NOMO-1 treated with DMSO at 0.1 percent for 48 hours (cell line): ENCODE results near the gene C4orf17.

ENCODE experiments used
- DNase-seq: peaks from one replicate; lab custom pipeline; 2025; ENCODE audit not compliant: unreplicated experiment; lab: John Stamatoyannopoulos, UW

C4orf17 gene

GRCh38 chr4:99536848-99537247, 26.0 kb downstream of the C4orf17 start:
- no peak for DNase-seq

- DNase-seq = no peak
Observed at GRCh38 chr4:99537674-99538073, 26.9 kb downstream of the C4orf17 start.

DNA sequence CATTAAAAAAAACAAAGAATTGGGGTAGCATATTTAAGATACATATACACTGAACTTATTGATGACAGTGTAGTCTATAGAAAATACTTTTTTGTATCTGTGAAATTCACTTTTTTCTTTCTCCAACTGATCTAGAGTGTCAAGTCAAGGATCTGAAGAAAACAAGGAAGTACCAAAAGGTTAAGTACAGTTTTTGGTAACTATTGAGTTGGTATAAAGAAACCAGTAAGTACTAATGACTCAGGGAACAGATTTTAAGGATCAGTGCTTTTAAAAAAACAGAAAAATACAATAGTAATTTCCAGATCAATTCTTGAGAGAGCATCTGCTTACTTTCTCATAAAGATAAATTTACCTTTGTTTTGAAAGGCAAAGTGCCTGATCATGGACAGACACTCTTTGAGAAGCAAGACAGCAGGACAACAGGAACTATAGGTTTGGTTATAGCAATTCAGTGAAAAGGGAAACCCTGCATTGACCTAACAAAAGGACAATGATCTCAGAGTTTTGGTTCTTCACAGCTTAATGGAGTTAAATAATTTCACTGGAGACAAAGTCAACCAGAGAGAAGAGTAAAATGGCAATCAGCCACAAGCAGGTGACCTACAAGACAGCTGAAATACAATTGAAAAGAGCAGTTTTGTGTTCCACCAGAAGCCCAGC, 29.6 kb downstream of the C4orf17 start:
- DNase-seq = no peak

GRCh38 chr4:99552872-99553271, 42.1 kb downstream of the C4orf17 start:
- DNase-seq = no peak

DNA sequence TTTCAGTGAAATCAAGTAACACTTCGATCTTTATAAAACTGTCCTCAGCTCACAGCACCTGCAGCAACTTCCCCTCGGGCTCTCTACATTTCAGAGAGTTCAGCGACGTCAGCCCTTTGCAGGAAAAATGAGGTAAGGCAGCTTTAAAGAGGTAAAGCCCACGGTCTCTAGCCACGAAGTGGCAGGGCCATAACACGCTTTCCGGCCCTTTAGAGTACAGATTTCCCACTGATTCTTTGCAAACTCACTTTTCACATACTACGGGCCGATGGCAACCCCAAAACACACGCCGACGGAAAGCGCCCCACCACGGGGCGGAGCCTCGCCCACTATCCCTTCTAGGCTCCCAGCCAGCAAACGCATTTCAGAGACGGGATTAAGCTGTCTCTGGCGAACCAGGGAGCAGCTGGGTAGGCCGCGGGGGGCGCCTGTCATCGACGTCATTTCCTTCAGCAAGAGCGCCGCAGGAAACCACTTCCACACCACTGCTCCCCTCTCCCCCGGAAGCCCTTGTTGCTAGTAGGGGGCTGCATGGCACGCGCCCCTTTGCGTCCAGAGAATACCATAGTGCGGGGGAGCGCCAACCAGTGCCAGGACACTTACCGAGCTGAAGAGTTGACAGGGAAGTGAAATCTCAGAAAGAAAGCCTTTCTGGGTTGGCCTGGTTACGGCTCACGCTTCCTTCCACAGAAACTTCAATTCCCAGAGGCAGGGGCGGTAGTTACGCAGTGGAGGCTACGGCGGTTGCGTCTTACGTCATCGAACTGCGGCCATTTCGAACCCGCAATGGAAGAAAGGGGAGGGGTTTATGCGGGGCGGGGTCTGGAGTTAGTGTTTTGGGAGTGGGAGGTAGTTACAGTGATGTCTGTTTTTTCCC, 52.7 kb downstream of the C4orf17 start, which contains the start of gene TRMT10A:
TRMT10A (minus strand) TSS at position 730 of the 877 bp plus-strand sequence. CDS start 4,701 bp downstream, outside the sequence.
- peak; percentile 97 for DNase-seq

DNA sequence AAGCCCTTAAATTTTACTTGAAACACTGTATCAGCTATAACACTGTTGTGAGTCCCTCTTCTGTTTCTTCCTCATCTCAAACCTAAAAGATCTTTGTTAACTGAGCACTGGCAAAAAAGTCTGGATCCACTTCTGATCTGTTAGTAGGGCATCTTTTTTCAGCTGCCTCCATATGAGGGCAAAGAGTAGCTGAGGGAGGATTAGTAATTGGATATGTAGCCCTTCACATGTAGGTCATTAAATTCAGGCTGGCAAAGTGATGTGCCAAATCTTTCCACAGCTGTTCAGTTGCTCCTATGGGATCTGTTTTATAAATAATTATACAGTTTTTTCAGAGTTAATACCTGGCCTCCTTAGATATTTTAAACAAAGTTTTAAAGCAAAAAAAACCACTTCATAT, 54.1 kb downstream of the C4orf17 start:
- no peak for DNase-seq

- DNase-seq = no peak
Observed at GRCh38 chr4:99571883-99572282, 61.1 kb downstream of the C4orf17 start.

- DNase-seq = no peak
Observed at GRCh38 chr4:99572527-99573240, 61.9 kb downstream of the C4orf17 start.

GRCh38 chr4:99573735-99574368, 63.0 kb downstream of the C4orf17 start:
- no peak for DNase-seq

DNA sequence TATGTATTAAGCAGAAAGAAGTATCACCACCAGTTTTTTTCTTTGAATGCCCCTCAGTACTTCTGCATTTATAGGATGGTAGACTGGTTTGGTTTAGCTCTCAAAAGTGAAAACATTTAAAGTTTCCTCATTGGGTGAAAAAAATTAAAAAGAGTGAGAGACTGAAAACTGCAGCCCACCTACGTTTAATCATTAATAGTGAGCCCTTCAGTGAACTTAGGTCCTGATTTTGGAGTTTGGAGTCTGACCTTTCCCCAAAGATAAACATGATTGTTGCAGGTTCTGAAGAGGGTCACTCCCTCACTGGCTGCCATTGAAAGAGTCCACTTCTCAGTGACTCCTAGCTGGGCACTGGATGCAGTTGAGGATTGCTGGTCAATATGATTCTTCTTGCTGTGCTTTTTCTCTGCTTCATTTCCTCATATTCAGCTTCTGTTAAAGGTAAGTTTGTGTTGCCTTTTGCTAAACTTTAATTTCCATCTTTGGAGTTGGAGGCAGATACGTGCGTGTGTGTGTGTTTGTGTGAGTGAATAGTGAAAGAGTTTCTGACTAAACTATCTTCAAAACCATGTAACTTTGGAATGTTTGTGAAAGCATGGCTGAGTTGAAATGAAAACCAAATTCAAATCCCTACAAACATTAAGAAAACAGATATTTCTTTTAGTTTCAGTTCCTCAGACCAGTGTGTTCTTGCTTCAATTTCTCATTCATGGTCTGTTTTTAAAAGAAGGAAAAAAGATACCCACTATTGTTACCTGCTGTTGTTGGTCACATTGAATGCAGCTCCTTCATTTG, 63.9 kb downstream of the C4orf17 start, which contains the start of gene MTTP:
MTTP (plus strand) TSS at position 295 of the 795 bp plus-strand sequence; CDS start at position 381, 86 bp downstream.
- peak; percentile 48 for DNase-seq

DNA sequence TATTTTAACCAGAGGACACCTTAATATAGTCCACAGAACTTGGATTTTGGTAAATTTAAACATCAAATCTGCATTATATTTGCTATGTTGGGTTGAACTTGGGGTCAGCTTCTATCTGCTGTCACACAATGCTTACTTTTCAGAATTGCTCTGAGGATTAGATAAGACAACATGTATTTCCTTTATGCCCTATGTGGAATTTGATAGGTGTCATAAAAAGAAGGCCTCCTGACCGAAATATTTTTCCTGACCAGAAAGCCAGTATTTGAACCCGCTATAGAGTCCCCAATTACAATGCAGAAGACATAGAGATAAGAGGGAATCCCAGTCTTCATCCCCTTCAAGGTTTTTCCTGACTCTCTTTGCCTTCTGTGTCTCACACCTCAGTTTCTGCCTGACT, 67.9 kb downstream of the C4orf17 start:
- no peak for DNase-seq

DNA sequence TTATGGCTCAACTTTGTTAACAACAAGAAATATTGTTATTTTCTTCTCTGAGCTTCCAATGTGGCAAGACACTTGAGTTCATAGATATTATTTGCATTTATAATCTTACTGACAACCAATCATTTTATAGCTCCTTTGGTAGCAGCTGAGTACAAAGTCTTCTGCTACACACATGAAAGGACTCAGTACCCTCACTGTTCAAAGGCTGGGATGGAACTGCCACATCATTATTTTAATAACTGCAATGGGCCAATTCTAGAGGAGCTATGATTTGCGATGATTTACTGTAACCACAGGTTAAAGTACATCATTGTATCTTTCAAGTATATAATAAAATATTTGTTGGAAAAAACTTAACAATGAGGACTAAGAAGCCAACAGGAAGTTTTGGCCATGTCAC, 74.7 kb downstream of the C4orf17 start:
- no peak for DNase-seq

DNA sequence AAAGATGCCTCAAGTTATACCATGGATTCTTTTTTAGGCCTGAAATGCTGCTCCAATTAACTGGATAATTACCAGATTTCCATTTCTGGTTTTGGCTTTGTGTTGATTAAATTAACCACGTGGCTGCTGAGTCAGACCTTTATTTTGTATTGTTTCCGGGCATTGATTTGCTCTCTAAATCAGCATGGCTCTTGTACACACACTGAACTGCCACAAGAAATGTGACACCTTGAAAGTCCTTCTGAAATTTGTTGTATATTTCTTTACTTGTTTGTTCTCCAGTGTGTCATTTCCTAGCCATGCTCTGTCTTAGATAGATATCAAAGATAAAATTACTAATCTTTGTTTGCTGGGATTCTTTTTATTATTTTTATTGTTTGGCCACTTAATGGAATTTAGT, 75.5 kb downstream of the C4orf17 start:
- DNase-seq = no peak

DNA sequence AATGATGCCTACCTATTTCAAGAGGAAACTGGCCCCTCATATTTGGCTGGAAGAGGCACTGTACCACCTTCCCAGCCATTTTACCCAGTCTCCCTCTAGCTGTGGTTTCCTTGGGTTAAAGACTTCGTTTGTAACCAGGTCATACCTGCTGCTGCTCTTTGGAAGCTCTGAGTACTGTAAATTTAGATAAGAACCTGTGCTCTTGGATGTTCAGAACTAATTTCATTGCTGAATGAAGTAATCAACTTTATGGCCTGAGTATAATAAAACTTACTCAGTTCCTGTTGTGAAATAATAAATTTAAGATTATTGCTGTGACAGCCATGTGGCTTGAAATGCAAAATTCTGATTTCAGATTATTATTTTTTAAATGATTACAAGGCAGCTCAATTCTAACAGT, 76.0 kb downstream of the C4orf17 start:
- DNase-seq = no peak

GRCh38 chr4:99587309-99587708, 76.5 kb downstream of the C4orf17 start:
- DNase-seq = no peak

GRCh38 chr4:99587803-99588202, 77.0 kb downstream of the C4orf17 start:
- no peak for DNase-seq

DNA sequence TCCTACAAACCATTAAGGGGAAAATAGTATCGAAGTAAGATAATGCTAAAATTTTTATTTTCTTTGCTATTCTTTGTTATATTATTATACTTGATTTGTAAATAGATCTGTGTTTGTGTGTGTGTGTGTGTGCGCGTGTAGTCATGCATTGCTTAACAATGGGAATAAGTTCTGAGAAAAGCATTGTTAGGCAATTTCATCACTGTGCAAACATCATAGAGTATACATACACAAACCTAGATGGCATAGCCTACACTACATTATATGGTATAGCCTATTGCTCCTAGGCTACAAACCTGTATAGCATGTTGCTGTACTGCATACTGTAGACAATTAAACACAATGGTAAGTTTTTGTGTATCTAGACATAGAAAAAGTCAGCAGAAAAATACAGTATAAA, 80.9 kb downstream of the C4orf17 start:
- DNase-seq = no peak
